Astrocyte (in vitro differentiated cells and primary cell): ENCODE data around the gene PTCH1.

Source experiments
- CTCF ChIP-seq: IDR thresholded peaks from 2 replicates; pipeline ENCODE4 v1.5.1; 2011; ENCODE audit warnings: low read depth, mild to moderate bottlenecking, inconsistent platforms, low read length, moderate library complexity; ENCODE audit not compliant: insufficient read depth
- EZH2 ChIP-seq: IDR thresholded peaks from 2 replicates; pipeline ENCODE4 v1.6.1; 2012; ENCODE audit warnings: mild to moderate bottlenecking, low read length, inconsistent platforms; ENCODE audit not compliant: insufficient read depth

- TF ChIP-seq CTCF (no peak), EZH2 (no peak)
Observed at GRCh38 chr9:95455714-95456113, 61.1 kb downstream of the PTCH1 start.
